ENCODE measurements around the gene CAMTA1.

DNA sequence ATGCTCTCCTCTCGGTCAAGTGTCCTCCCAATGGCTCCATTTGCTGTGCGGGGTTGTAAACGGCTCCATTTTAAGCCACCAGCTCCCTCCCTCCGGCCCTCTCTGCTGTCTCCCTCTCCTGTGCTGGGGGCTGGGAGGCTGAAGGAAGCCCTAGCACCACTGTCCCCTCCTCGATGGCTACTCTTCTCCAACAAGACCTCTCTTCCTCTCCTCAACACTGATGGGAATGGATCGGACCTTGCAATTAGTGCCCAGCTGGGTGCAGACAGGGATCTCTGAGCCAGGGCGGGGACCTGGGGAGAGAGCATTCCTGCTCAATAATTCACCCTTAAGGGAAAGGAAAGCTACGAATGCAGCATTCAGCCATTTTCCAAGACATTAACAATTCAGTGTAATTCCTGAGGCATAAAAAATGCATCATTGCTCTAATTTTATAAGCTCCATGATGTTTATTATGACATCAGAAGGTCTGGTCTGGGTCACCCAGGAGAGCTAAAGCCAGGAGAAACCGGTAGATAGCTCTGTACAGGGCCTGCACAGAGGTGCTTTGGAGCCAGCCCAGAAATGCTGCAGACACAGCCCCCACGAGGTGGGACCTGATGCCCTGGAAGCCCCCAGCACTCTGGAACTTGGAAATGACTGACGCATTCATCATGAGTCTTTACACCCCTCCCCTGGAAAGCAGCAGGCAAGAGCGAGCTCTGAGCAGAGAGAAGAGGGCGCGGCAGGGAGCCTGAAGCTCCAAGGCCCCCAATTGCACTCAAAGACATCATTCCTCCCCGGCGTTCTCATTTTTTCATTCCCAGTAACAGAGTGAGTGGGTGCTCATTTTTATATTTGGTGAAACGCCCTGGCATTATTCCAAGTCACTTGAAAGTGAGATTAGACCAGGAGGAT is 909.6 kb downstream of the CAMTA1 start:
- TF ChIP-seq HDGF (IDR thresholded peaks at IDR 0.05; ENCODE audit: borderline replicate concordance) (no peak), ZNF384 (IDR thresholded peaks at IDR 0.05) (no peak), BHLHE40 (IDR thresholded peaks at IDR 0.05; ENCODE audit: borderline replicate concordance) (no peak), SUZ12 (IDR thresholded peaks at IDR 0.05) (no peak)
- TF ChIP-seq, protein P1, sequence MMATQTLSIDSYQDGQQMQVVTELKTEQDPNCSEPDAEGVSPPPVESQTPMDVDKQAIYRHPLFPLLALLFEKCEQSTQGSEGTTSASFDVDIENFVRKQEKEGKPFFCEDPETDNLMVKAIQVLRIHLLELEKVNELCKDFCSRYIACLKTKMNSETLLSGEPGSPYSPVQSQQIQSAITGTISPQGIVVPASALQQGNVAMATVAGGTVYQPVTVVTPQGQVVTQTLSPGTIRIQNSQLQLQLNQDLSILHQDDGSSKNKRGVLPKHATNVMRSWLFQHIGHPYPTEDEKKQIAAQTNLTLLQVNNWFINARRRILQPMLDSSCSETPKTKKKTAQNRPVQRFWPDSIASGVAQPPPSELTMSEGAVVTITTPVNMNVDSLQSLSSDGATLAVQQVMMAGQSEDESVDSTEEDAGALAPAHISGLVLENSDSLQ (IDR thresholded peaks at IDR 0.05): no peak
